Type B pancreatic cell (in vitro differentiated cells): Measurements from ENCODE around the gene ULK4. TPM values are rescaled to one million over a fixed set of nuclear protein-coding genes. Genes with fewer than 3 reads are reported as not detected.
"Not testable (repeated sequence)": the region's sequence is repeated elsewhere in the genome, so short reads cannot be mapped to it uniquely, and the experiment has no call there.

ENCODE experiments used
- DNase-seq: peaks from one replicate; pipeline ENCODE4 v3.0.0; 2021; ENCODE audit warnings: mixed read lengths; ENCODE audit not compliant: unreplicated experiment; ENCODE audit errors: extremely low spot score
- H3K27ac Mint-ChIP-seq: 2 replicates; pipeline ENCODE4 v1.8.0; 2021; ENCODE audit warnings: mild to moderate bottlenecking, mixed read lengths
- H3K27me3 Mint-ChIP-seq: 2 replicates; pipeline ENCODE4 v1.8.0; 2021; ENCODE audit warnings: mixed read lengths
- H3K36me3 Mint-ChIP-seq: 2 replicates; pipeline ENCODE4 v1.8.0; 2021; ENCODE audit warnings: mixed read lengths
- H3K4me1 Mint-ChIP-seq: one replicate; pipeline ENCODE4 v1.8.0; 2021; ENCODE audit warnings: mixed read lengths; ENCODE audit not compliant: unreplicated experiment
- H3K4me3 Mint-ChIP-seq: 2 replicates; pipeline ENCODE4 v1.8.0; 2021; ENCODE audit warnings: mild to moderate bottlenecking, mixed read lengths
- H3K9me3 Mint-ChIP-seq: 2 replicates; pipeline ENCODE4 v1.8.0; 2021; ENCODE audit warnings: mixed read lengths
- CTCF ChIP-seq: fragments of 200-600 bp; sonication (generic); conservative IDR thresholded peaks from 2 replicates; pipeline ENCODE4 v1.5.0; 2021; ENCODE audit warnings: antibody characterized with exemption, mild to moderate bottlenecking
- total RNA-seq: library from RNA; stranded (reverse); gene quantifications from 2 replicates; pipeline ENCODE4 v1.2.1, GENCODE V29; 2021; ENCODE audit warnings: low replicate concordance

The ULK4 gene
- total RNA-seq, 1 donor from 2014 or later, result 10.7 TPM

DNA sequence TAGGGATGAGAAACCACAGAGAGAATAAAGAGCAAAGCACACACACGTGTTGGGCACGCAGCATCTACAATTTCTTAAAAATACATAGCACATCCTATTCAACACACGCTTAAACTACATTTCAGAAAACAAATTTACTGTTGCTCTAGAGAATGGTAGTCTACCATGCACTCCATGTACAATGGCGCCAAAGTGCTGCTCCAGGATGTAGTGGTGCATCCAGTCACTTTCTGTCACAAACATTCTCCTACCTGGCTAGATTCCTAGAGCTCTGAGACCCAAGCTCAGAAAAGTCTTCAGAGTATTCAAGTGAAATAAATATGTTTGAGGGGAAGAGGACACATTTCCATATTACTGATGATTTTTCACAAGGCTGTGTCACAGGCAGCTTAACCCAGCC is 388.3 kb downstream of the ULK4 start:
- H3K4me1 Mint-ChIP-seq, result peaks cover 15% of the 10 kb centered on the region
- no peak overlapping the region for H3K4me3 Mint-ChIP-seq
- no peak for TF ChIP-seq CTCF
- no peak for DNase-seq
- no peaks in the 10 kb centered on the region for H3K9me3 Mint-ChIP-seq
- H3K27ac Mint-ChIP-seq, result no peak overlapping the region
- no peaks in the 10 kb centered on the region for H3K36me3 Mint-ChIP-seq
- H3K27me3 Mint-ChIP-seq, result no peaks in the 10 kb centered on the region

GRCh38 chr3:41572092-41572491 is 389.8 kb downstream of the ULK4 start:
- TF ChIP-seq CTCF, result no peak
- no peak for DNase-seq
- Mint-ChIP-seq H3K4me3 (no peak overlapping the region), H3K4me1 (peaks cover 15% of the 10 kb centered on the region), H3K36me3 (no peaks in the 10 kb centered on the region), H3K9me3 (no peaks in the 10 kb centered on the region), H3K27ac (no peak overlapping the region), H3K27me3 (no peaks in the 10 kb centered on the region)

DNA sequence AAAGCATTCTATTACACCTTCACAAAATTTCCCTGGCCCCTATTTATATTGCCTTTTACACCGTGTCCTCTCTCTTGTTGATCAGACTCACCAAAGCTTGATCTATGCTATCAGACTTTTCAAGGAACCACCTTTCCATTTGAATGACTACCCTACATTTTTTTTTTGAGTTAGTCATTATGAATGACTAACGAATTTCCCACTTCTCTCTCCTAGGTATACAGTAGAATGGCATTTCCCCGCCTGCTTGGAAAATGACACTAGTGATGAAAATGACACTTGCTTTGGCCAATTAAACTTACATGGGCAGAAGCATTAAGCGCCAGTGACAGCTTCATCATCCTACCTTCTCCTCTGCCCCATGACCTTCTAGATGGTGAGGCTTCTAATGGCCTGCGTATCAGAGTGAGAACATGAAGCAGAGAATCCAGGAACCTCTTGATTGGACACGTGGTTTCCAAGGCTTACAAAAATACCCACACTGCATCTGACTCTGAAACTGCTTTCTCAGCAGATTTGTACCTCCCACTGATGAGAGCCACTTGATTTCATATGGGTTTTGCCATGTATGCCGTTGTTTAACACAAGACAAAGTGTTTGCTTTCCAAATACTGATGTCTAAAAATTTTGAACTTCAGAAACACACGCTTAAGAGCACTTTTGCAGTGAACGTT is 392.1 kb downstream of the ULK4 start:
- no peak for TF ChIP-seq CTCF

DNA sequence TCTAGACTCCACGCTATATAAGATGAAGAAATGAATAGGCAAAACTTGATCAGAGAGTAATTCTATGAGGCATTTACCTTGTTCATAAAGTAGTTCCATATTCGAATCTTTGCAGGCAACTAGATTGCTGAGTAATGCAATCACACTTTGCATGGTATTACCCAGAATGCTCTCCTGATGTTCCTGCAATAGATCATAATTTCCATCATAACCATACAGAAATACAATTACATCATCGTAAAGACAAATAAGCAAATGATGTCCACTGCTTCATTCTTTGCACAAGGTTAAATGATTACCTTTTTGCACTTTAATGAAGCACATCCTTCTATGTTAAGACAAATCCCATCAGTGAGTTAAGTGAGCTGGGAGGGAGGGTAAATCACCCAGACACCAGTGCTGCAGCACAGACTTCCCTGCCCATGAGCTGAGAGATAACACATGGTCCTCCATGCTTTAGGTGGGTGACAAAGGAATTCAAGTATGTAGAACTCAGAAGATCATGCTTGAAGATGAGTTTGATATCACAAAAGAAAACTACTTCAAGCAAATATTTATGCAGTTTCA is 395.9 kb downstream of the ULK4 start:
- Mint-ChIP-seq H3K27me3 (no peaks in the 10 kb centered on the region), H3K36me3 (no peaks in the 10 kb centered on the region), H3K4me3 (no peak overlapping the region), H3K9me3 (no peaks in the 10 kb centered on the region), H3K27ac (no peak overlapping the region), H3K4me1 (peaks cover 5% of the 10 kb centered on the region)
- no peak for TF ChIP-seq CTCF
- DNase-seq, result no peak

More for the DNA sequence above, 392.1 kb downstream of the ULK4 start:
- DNase-seq, result no peak
- Mint-ChIP-seq H3K4me1 (peaks cover 5% of the 10 kb centered on the region), H3K27me3 (no peaks in the 10 kb centered on the region), H3K4me3 (no peak overlapping the region), H3K27ac (no peak overlapping the region), H3K36me3 (no peaks in the 10 kb centered on the region), H3K9me3 (no peaks in the 10 kb centered on the region)

GRCh38 chr3:41565003-41565402 is 396.9 kb downstream of the ULK4 start:
- no peak for DNase-seq
- no peaks in the 10 kb centered on the region for H3K4me1 Mint-ChIP-seq
- no peak for TF ChIP-seq CTCF
- peaks cover 4% of the 10 kb centered on the region for H3K9me3 Mint-ChIP-seq
- no peak overlapping the region for H3K27ac Mint-ChIP-seq
- no peak overlapping the region for H3K4me3 Mint-ChIP-seq
- H3K36me3 Mint-ChIP-seq, result no peaks in the 10 kb centered on the region
- H3K27me3 Mint-ChIP-seq, result no peaks in the 10 kb centered on the region

- H3K4me1 Mint-ChIP-seq, H3K4me3 Mint-ChIP-seq, H3K9me3 Mint-ChIP-seq, H3K36me3 Mint-ChIP-seq, H3K27ac Mint-ChIP-seq, DNase-seq, H3K27me3 Mint-ChIP-seq: not testable (repeated sequence)
Observed at GRCh38 chr3:41556245-41556644, 405.7 kb downstream of the ULK4 start.
